H9 (cell line): ENCODE data around the gene TNFRSF4. TPM values are rescaled to one million over a fixed set of nuclear protein-coding genes. Genes with fewer than 3 reads are reported as not detected.

Source experiments
- DNase-seq: peaks from one replicate; pipeline ENCODE4 v3.0.0-alpha.2; 2017
- H2AFZ ChIP-seq: one replicate; pipeline ENCODE4 v1.6.1; 2013; ENCODE audit warnings: mild to moderate bottlenecking, low read length, control low read depth, moderate library complexity
- H2AK5ac ChIP-seq: 2 replicates; pipeline ENCODE4 v1.6.1; 2013; ENCODE audit warnings: low read length, control low read depth, mixed read lengths; ENCODE audit not compliant: insufficient read length
- H2BK120ac ChIP-seq: one replicate; pipeline ENCODE4 v1.6.1; 2013; ENCODE audit warnings: low read depth, mild to moderate bottlenecking, low read length, control low read depth, inconsistent platforms; ENCODE audit not compliant: poor library complexity, severe bottlenecking
- H2BK12ac ChIP-seq: 2 replicates; pipeline ENCODE4 v1.6.1; 2013; ENCODE audit warnings: low read length, control low read depth, mixed read lengths, low read depth; ENCODE audit not compliant: insufficient read length
- H2BK15ac ChIP-seq: 2 replicates; pipeline ENCODE4 v1.6.1; 2013; ENCODE audit warnings: low read depth, low read length, control low read depth
- H2BK20ac ChIP-seq: one replicate; pipeline ENCODE4 v1.6.1; 2013; ENCODE audit warnings: low read depth, mild to moderate bottlenecking, low read length, control low read depth, inconsistent platforms; ENCODE audit not compliant: poor library complexity, severe bottlenecking
- H2BK5ac ChIP-seq: 2 replicates; pipeline ENCODE4 v1.6.1; 2013; ENCODE audit warnings: low read length, control low read depth, mixed read lengths; ENCODE audit not compliant: insufficient read length
- H3K14ac ChIP-seq: 2 replicates; pipeline ENCODE4 v1.6.1; 2013; ENCODE audit warnings: low read length, control low read depth; ENCODE audit not compliant: insufficient read depth
- H3K18ac ChIP-seq: 2 replicates; pipeline ENCODE4 v1.6.1; 2013; ENCODE audit warnings: low read depth, mild to moderate bottlenecking, mixed read lengths, low read length, control low read depth; ENCODE audit not compliant: insufficient read length
- H3K23ac ChIP-seq: 2 replicates; pipeline ENCODE4 v1.6.1; 2013; ENCODE audit warnings: low read length, control low read depth, mixed read lengths, low read depth; ENCODE audit not compliant: insufficient read length
- H3K23me2 ChIP-seq: 2 replicates; pipeline ENCODE4 v1.6.1; 2013; ENCODE audit warnings: low read depth, mild to moderate bottlenecking, mixed read lengths, low read length, control low read depth; ENCODE audit not compliant: insufficient read length, poor library complexity, severe bottlenecking
- H3K27ac ChIP-seq: 2 replicates; pipeline ENCODE4 v1.5.1; 2013; ENCODE audit warnings: low read length, control low read depth, mixed read lengths, low read depth; ENCODE audit not compliant: insufficient read length
- H3K27me3 ChIP-seq: 2 replicates; pipeline ENCODE4 v1.6.1; 2013; ENCODE audit warnings: low read length, control low read depth, inconsistent platforms; ENCODE audit not compliant: insufficient read depth
- H3K4ac ChIP-seq: 2 replicates; pipeline ENCODE4 v1.6.1; 2013; ENCODE audit warnings: low read depth, mild to moderate bottlenecking, control low read depth, inconsistent platforms, low read length, moderate library complexity
- H3K4me1 ChIP-seq: 2 replicates; pipeline ENCODE4 v1.6.1; 2013; ENCODE audit warnings: low read length, control low read depth, inconsistent platforms; ENCODE audit not compliant: insufficient read depth
- H3K4me2 ChIP-seq: 2 replicates; pipeline ENCODE4 v1.6.1; 2013; ENCODE audit warnings: low read length, control low read depth, mixed read lengths; ENCODE audit not compliant: insufficient read length, insufficient read depth
- H3K56ac ChIP-seq: 2 replicates; pipeline ENCODE4 v1.6.1; 2013; ENCODE audit warnings: low read depth, mild to moderate bottlenecking, mixed read lengths, low read length, control low read depth; ENCODE audit not compliant: insufficient read length
- H3K79me1 ChIP-seq: 2 replicates; pipeline ENCODE4 v1.6.1; 2013; ENCODE audit warnings: low read depth, mild to moderate bottlenecking, moderate library complexity, low read length, control low read depth, inconsistent platforms; ENCODE audit not compliant: insufficient read depth, poor library complexity, severe bottlenecking
- H3K79me2 ChIP-seq: 2 replicates; pipeline ENCODE4 v1.6.1; 2013; ENCODE audit warnings: low read length, control low read depth, inconsistent platforms; ENCODE audit not compliant: insufficient read depth
- H3K9ac ChIP-seq: 2 replicates; pipeline ENCODE4 v1.6.1; 2013; ENCODE audit warnings: low read length, control low read depth, mixed read lengths; ENCODE audit not compliant: insufficient read length; ENCODE audit errors: extremely low read depth
- H3K9me3 ChIP-seq: one replicate; pipeline ENCODE4 v1.6.1; 2013; ENCODE audit warnings: low read depth, low read length, inconsistent platforms; ENCODE audit not compliant: control insufficient read depth
- H3T11ph ChIP-seq: one replicate; pipeline ENCODE4 v1.6.1; 2013; ENCODE audit warnings: mild to moderate bottlenecking, low read length, control low read depth, inconsistent platforms
- H4K20me1 ChIP-seq: one replicate; pipeline ENCODE4 v1.6.1; 2013; ENCODE audit not compliant: control insufficient read depth, insufficient read length, insufficient read depth
- H4K5ac ChIP-seq: 2 replicates; pipeline ENCODE4 v1.6.1; 2013; ENCODE audit warnings: low read depth, mild to moderate bottlenecking, mixed read lengths, low read length, control low read depth; ENCODE audit not compliant: insufficient read length
- H4K8ac ChIP-seq: replicated peaks from 2 replicates; pipeline ENCODE4 v1.6.1; 2013; ENCODE audit warnings: low read length, control low read depth, mixed read lengths, low read depth; ENCODE audit not compliant: insufficient read length
- H4K91ac ChIP-seq: 2 replicates; pipeline ENCODE4 v1.6.1; 2013; ENCODE audit warnings: low read depth, mild to moderate bottlenecking, moderate library complexity, mixed read lengths, low read length, control low read depth; ENCODE audit not compliant: insufficient read length
- H3K27ac Mint-ChIP-seq, 3 experiments: 2 replicates in 2 of 3; 3 replicates in 1 of 3; pipeline ENCODE4 v1.8.0; 2020 to 2021; ENCODE audit warnings: mixed read lengths in 3 of 3, mild to moderate bottlenecking in 1 of 3, moderate library complexity in 1 of 3
- H3K27me3 Mint-ChIP-seq: 2 replicates; pipeline ENCODE4 v1.8.0; 2021; ENCODE audit warnings: low read depth, mild to moderate bottlenecking, moderate library complexity, mixed read lengths
- H3K36me3 Mint-ChIP-seq, 3 experiments: 2 replicates in 2 of 3; 3 replicates in 1 of 3; pipeline ENCODE4 v1.8.0; 2020 to 2021; ENCODE audit warnings: low read depth in 3 of 3, mixed read lengths in 3 of 3; ENCODE audit not compliant: insufficient read depth in 1 of 3
- H3K4me1 Mint-ChIP-seq, 2 experiments: 2 replicates each; pipeline ENCODE4 v1.8.0; 2020; ENCODE audit warnings: mixed read lengths in 2 of 2
- H3K4me3 Mint-ChIP-seq, 2 experiments: 2 replicates in 1 of 2; 3 replicates in 1 of 2; pipeline ENCODE4 v1.8.0; 2020 to 2021; ENCODE audit warnings: mild to moderate bottlenecking in 2 of 2, mixed read lengths in 2 of 2, moderate library complexity in 1 of 2
- H3K9me3 Mint-ChIP-seq, 2 experiments: 2 replicates in 1 of 2; 3 replicates in 1 of 2; pipeline ENCODE4 v1.8.0; 2020; ENCODE audit warnings: mild to moderate bottlenecking in 2 of 2, mixed read lengths in 2 of 2, moderate library complexity in 1 of 2
- WGBS: extraction: QIAGEN DNeasy Blood & Tissue Kit; methylation state at CpG from one replicate; pipeline ENCODE4 v1.1.7; 2013; ENCODE audit warnings: missing lambda C conversion rate, low lambda C conversion rate, mixed read lengths; ENCODE audit not compliant: insufficient read length; ENCODE audit errors: extremely low coverage; 5-methylcytosine and 5-hydroxymethylcytosine counted together
- total RNA-seq: library from RNA; stranded (reverse); gene quantifications from 2 replicates; pipeline ENCODE4 v1.2.1, GENCODE V29; 2021
- TF ChIP-seq, protein P1 (sequence below): fragments of 200-600 bp; sonication (generic); conservative IDR thresholded peaks from 3 replicates; pipeline ENCODE4 v1.8.0; 2021; ENCODE audit warnings: antibody characterized with exemption, mild to moderate bottlenecking

Gene TNFRSF4
- total RNA-seq, 1 experiment from 2014 or later = 0.24 TPM

DNA sequence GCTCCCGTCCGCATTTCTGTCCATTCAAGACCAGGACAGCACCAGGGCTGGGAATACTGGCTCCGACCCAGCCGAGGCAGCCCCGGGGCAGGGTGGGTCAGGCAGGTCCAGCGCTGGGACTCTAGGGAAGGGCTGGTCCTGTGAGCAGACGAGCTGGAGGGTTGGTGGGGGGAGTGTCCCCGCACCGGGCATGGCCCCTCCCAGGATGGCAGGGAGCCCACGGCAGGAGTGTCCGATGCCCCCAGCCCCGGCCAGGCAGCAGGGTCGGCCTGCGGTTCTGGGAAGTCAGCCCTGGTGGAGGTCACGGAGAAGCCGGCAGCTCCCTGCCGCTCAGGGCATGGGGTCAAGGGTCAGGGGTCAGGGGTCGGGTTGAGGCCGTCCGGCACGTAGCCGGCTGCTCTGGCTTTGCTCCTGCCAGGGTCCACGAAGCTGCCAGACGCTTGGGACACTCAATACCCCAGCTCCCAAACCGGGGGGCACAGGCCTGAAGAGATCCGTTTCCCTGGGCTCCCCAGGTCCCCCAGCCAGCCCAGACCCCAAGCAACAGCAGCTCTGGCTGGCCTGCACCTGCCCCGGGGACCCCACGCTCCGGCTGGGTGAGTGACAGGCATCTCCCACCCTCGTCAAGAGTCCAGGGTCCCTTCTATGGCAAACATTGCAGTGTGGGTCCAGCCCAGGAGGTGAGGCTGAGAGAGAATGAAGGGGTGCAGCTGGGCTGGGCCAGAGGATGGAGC, 25.8 kb upstream of the TNFRSF4 start:
- Mint-ChIP-seq H3K27ac (no peak overlapping the region), H3K36me3 (peaks cover 0 to 1% (median under 1%) of the 10 kb centered on the region in 3 experiments; a peak in 2 of 7 replicates), H3K27me3 (no peaks in the 10 kb centered on the region; the same call in none of the 2 replicates), H3K4me1 (peaks cover 0 to 9% of the 10 kb centered on the region in 2 experiments), H3K4me3 (no peak overlapping the region), H3K9me3 (no peaks in the 10 kb centered on the region)
- no peak overlapping the region for H3K4ac ChIP-seq
- H2BK20ac ChIP-seq = no peak overlapping the region
- peak overlapping the region; percentile 12; the same call in 1 of the 2 replicates for H3K14ac ChIP-seq
- no peaks in the 10 kb centered on the region for H3K9me3 ChIP-seq
- no peak overlapping the region for H3K56ac ChIP-seq
- H3K23ac ChIP-seq = no peak overlapping the region
- H3K27me3 ChIP-seq = no peaks in the 10 kb centered on the region
- H2BK5ac ChIP-seq = no peak overlapping the region
- H3K4me1 ChIP-seq = no peaks in the 10 kb centered on the region
- H2AFZ ChIP-seq = no peak overlapping the region
- no CpG with 5 or more reads among the region's 30 CpGs for WGBS
- H3K27ac ChIP-seq = no peak overlapping the region
- H3K18ac ChIP-seq = no peak overlapping the region
- no peak overlapping the region for H4K8ac ChIP-seq
- TF ChIP-seq, protein P1, sequence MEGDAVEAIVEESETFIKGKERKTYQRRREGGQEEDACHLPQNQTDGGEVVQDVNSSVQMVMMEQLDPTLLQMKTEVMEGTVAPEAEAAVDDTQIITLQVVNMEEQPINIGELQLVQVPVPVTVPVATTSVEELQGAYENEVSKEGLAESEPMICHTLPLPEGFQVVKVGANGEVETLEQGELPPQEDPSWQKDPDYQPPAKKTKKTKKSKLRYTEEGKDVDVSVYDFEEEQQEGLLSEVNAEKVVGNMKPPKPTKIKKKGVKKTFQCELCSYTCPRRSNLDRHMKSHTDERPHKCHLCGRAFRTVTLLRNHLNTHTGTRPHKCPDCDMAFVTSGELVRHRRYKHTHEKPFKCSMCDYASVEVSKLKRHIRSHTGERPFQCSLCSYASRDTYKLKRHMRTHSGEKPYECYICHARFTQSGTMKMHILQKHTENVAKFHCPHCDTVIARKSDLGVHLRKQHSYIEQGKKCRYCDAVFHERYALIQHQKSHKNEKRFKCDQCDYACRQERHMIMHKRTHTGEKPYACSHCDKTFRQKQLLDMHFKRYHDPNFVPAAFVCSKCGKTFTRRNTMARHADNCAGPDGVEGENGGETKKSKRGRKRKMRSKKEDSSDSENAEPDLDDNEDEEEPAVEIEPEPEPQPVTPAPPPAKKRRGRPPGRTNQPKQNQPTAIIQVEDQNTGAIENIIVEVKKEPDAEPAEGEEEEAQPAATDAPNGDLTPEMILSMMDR = no peak
- no peaks in the 10 kb centered on the region for H4K20me1 ChIP-seq
- no peak overlapping the region for H3K9ac ChIP-seq
- no peak overlapping the region for H2AK5ac ChIP-seq
- H3T11ph ChIP-seq = no peak overlapping the region
- no peak overlapping the region for H3K4me2 ChIP-seq
- no peaks in the 10 kb centered on the region for H3K79me2 ChIP-seq
- no peaks in the 10 kb centered on the region for H3K23me2 ChIP-seq
- no peak for DNase-seq
- H4K5ac ChIP-seq = no peak overlapping the region
- no peak overlapping the region for H2BK15ac ChIP-seq
- H4K91ac ChIP-seq = no peak overlapping the region
- no peaks in the 10 kb centered on the region for H3K79me1 ChIP-seq
- no peak overlapping the region for H2BK120ac ChIP-seq
- no peak overlapping the region for H2BK12ac ChIP-seq
